Activated CD4-positive, alpha-beta T cell treated with anti-CD3 and anti-CD28 coated beads for 1 hour (primary cell): Measurements from ENCODE around the gene PDE7B.
"Not testable (repeated sequence)": the region's sequence is repeated elsewhere in the genome, so short reads cannot be mapped to it uniquely, and the experiment has no call there.

ENCODE experiments used
- DNase-seq: peaks from one replicate; pipeline ENCODE4 v3.0.0-alpha.2; 2020

The PDE7B gene

DNA sequence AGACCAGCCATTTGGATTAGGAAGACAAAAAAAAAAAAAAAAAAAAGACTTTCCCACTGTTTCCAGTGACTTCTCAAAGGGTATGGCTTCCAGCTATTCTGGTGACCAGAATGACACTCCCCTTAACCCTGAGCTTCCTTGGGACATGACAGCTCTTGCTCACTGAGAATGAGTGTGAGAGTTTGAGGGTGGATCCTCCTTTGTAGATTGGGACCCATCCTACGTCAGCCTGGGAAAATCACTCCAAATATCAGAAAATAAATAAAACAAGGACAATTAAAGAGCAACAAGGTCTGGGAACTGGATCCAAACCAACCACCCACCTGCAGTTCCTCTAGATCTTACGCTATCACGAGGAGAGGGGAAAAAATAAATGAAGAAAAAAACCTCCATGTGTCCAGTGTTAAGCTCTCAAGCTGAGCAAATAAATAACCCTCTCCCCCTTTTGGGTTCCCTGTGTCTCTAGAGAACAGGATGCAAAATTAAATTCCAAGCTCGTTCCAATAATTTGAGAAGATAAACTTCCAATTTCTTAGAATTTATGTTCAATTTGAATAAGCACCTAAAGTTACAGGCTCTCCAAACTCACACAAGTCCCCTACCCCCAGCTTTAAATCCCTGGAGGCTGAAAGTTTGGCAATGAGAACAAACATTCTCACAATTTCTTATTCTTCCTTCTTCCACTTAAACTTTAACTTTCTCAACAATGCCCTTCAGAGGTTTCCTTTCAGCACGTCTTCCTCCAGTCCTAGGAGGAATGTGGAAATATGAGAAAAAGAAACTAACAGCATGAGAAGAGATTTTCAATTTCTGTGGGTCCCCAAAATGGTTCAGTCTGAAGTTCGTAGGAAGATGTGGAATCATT lies 228.4 kb downstream of the PDE7B start:
- DNase-seq: no peak

- no peak for DNase-seq
These were observed 232.0 kb downstream of the PDE7B start for GRCh38 chr6:136083540-136083939.

DNA sequence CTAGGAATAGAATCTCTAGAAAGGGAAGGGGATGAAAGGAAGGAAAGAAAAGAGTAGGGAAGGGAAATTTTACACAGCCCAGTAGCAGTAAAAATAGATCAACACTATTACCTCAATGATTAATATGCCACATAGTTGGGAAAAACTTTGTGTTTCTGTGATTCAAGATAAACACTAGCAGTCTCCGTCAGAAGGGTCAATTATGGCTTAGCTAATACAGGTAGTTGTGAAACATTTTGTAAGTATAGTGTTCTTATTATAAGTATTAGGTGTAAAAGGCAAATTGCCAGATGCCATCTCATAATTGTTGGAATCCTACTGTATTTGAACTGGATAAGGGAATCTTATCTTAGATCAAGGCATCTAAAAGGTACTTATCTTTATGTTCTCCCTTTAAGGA lies 232.9 kb downstream of the PDE7B start:
- DNase-seq: no peak

DNA sequence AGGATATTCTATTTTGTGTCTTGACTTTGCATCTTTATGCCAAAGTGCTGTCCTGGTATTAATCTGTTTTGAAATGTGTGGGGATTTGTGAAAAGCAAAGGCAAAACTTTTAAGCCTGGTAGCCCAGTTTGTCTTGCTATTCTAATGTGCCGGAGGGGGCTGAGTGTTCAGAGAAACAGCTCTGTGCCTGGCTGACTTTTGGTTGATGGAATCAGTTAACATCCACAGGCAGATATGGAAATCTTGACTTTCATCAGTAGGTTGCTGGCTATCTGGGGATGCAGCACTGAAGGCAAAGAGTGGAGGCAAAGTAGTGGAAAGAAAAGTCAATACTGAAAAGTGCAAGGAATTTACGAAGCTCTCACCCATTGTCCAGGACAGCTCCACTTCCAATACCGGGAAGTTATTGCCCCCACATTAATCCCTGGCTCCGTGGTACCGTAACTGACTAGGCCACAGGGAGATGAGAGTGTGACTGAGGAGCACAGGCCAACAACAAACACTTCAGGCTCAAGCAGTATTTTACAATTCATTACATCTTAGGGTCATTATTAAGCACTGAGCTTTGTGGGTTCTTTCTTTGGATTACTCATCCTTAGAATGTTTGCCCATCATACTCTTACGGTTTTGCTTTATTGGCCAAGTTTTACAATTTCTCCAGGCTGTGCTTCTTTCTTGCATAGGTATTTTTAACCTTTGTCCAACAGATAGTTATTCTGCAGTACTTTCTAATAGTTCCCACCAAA lies 234.0 kb downstream of the PDE7B start:
- DNase-seq: no peak

GRCh38 chr6:136086686-136087085 lies 235.2 kb downstream of the PDE7B start:
- DNase-seq: no peak

GRCh38 chr6:136087986-136088385 lies 236.5 kb downstream of the PDE7B start:
- DNase-seq: no peak

DNA sequence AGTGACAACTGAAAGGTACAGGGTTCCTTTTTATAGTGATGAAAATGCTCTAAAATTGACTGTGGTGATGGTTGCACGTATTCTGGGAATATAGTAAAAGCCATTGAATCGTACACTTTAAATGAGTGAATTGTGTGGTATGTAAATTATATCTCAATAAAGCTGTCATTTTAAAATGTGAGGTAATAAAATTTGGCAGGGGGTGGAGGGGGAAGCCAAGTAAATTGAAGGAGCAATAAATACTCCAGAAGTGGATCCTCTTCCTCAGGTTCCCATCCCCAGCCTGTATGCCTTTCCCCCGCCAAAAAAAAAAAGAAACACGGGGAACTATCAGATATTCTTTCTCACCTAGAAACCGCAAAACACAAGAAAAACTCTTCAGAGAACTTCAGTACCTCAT lies 237.2 kb downstream of the PDE7B start:
- DNase-seq: no peak

GRCh38 chr6:136089876-136090275 lies 238.4 kb downstream of the PDE7B start:
- DNase-seq: no peak

DNA sequence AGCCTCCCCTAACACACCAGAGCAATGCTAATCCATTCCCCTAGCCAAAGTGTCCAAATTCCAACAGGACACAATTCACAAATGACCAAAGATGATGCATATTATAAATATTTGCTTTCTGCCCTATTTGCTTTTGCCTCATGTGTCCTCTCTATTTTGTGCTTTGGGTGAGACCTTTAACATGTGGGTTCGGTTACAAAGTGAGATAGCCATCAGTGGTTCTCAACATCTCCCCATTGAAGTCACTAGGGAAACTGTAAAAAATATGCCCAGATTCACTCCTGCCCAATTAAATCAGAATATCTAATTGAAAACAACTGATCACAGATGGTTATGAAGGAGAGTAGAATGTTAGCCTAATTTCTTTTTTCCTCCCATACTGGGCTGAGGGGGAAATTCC lies 239.4 kb downstream of the PDE7B start:
- DNase-seq: no peak

DNA sequence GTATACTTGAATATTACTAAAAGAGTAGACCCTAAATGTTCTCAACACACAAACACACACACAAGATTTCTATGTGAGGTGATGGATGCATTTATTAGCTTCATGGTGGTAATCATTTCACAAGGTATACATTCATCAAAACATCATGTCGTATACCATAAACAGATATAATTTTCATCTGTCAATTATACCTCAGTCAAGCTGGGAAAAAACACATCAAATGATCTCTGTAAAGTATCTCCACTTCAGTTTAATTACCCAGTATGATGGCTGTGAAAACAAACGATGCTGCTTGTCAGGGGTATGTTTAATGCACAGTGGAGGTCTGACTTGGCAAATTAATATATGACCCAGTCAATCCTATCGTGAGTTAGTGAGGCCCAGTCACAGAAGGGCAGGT lies 241.4 kb downstream of the PDE7B start:
- no peak for DNase-seq

DNA sequence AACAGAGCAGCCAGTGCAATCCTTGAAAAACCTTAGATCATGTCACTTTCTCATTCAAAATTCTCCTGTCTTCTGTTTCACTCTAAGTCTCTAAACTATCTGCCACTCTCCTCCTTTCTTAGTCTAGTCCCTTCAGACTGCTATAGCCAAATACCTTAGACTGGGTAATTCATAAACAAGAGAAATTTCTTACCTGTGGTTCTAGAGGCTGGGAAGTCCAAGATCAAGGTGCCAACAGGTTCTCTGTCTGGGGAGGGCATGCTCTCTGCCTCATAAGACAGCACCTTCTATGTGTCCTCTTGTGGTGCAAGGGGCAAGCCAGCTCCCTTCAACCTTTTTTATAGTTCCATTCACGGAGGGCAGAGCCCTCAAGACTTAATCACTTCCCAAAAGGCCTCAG lies 242.3 kb downstream of the PDE7B start:
- no peak for DNase-seq

GRCh38 chr6:136094812-136095211 lies 243.3 kb downstream of the PDE7B start:
- no peak for DNase-seq

DNA sequence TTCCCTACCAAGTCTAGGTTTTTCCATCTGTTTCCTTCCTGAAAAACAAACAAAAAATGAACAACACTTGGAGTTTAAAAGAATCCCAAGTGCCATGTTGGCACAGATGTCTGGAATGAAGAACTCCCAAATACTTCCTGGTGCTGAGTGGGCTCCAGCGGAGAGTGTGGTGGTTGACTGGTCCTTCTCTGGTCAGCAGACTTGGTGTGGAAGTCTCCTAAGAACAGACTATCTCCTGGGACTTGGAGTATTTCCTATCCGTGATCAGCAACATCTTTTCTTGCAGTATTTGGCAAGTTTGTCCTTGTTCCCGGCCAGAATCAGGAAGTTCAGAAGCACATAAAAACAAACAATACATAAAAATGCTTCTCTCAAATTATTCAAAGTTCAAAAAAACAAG lies 244.5 kb downstream of the PDE7B start:
- DNase-seq: no peak

DNA sequence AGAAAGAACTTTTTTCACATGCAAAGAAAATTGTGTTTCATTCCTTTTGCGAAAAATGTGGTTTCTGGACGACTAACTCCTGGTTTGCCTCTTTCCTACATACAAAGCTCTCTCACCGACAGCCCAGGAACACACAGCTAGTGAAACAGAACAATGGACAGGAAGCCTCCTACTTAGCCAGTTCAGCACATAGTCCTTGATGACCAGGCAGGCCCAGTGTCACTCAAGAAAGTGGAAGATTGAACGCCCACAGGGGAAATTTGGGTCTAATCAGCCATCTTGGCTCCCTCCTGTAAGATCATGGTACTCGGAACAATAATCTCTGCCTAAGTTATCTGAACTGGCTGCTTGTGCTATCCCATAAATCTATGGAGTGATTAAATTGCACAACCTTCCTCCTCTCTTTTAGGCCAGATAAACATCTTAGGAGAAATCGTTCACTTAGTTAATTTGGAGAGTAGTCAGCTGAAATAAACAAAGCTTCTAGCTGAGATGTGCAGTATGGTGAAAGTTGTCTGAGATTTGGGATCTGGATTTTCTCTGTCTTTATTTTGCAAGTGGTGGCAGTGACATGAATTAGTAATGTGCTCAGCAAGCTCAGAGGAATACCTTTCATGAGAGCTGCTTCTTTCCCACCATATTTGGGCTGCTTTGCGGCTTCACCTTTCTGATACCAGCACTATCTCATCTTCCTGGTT lies 251.6 kb downstream of the PDE7B start:
- no peak for DNase-seq

DNA sequence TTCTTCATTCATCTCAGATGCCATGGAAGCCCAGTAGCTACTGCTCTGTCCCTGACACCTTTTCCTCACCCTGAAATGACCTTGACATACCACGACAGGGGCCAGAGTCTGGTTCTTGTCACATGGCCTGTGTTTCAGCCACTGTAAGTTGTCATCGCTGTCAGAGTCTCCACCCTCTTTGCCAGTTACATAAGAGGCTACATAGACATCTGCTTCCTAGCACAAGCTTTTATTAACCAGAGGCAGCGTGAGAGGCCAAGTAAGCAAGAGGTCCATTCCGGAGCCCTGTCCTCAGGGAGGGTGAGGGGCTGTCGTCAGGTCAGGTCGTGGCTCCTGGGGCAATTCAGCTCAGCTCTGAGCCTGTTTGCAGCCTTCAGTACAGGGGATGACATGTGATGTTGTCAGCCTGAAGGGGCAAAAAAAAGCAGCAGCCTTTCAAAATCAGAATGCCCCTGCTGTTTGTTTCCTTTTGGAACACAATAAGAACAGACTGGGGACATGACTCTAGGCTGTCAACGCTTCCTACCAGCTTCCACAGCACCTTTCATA lies 252.3 kb downstream of the PDE7B start:
- no peak for DNase-seq

DNA sequence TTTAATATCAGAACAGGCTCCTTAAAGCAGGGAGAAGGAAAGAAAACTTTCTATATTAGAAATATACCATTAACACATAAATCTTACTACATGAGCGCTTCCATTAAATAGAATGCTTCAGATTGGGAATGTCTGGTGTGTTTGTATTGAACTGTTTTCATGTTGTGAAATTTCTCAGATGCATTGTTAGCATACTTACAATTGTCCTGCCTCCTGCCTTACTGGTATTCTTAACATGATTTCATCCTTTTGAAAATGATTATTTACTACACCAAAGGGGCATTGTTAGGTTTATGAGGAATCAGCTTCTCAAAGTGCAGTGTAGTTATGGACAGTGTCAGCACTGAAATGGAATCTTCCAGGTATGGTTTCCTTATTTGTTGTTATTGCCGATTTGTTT lies 253.1 kb downstream of the PDE7B start:
- DNase-seq: no peak

GRCh38 chr6:136105797-136106196 lies 254.3 kb downstream of the PDE7B start:
- DNase-seq: not testable (repeated sequence)

DNA sequence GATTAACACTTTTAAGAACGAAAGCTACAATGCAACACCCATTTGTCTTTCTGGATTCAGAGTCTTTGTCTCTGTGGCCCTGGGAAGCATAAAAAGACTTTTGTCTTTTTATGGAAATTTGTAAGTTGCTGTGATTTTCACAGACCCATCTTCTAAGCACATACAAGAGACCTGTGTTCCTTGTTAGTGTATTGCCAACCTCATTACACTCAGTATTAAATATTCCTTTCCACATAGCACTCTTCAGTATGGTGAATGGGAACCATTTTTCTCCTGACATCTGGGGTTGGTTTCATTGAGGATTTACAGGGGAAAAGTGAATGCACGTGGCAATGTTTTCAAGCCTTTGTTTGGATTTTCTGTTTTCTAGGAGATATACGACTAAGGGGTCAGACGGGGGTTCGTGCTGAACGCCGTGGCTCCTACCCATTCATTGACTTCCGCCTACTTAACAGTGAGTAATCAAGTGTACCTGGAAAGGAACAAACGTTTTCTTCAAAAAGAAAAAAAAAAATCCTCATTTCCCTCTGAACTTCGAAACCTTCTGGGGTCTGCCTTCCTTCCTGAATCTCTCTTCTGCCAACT lies 257.0 kb downstream of the PDE7B start:
- DNase-seq: no peak

DNA sequence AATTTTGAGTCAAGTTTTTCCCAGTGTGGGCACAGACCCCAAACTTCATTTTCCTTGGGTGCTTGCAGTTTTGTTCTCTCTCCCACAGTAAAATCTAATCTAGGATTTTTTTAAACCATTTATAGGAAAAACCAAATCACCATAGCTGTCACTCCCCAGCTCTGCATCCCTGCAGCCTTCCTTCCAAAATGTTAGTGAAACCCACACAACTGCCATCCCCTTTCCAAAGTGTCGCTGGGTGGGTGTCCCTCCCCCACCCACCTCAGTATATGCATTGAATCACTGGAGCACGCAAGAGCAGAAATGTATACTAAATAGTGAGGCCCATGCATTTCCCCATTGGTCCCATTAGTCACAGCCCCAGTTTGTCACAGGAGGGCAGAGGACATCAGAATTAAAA lies 260.3 kb downstream of the PDE7B start:
- no peak for DNase-seq

DNA sequence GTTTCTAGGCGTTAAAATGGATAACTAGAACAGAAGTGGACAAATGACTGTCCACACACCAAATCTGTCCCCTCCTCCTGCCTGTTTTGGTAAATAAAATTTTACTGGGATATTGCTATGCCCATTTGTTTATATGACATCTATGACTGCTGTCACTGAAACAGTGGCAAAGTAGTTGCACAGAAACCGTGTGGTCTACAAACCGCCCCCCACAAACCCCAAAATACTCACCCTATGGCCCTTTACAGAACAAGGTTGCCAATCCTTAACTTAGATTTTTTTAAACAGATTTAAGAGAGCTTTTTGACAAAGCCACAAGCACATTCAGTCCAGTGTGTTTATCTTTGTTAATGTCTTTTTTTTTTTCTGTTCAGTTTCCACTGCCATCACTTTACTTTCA lies 260.8 kb downstream of the PDE7B start:
- no peak for DNase-seq

GRCh38 chr6:136113736-136114173 lies 262.3 kb downstream of the PDE7B start:
- DNase-seq: no peak

DNA sequence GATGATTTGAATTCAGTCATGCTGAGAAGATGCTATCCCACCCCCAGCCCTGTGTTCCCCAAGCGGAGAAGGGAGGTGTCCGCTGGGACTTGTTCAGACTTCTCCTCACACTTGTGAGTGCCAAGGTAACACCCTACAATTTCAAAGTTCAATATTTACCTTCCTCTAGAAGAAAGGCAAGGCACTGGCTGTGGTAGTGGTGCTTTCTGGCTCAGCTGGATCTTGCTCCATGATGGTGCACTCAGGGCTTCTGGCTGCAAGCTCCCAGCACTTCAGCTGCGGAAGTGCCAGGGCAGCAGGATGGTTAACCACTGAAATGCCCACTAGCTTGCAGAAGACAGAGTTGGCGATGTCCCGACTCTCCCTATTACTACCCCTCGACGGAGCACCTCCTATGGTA lies 263.2 kb downstream of the PDE7B start:
- no peak for DNase-seq

- DNase-seq: no peak
These were observed 264.4 kb downstream of the PDE7B start for GRCh38 chr6:136115941-136116340.
